HK-2 (cell line): ENCODE results near the gene PNPLA7.
A peak's percentile ranks its signal among the peaks of the same experiment; 100 is the strongest.
"Not testable (repeated sequence)": the region's sequence is repeated elsewhere in the genome, so short reads cannot be mapped to it uniquely, and the experiment has no call there.

Source experiments
- DNase-seq: peaks from one replicate; pipeline ENCODE4 v3.0.0-alpha.2; 2018; ENCODE audit not compliant: unreplicated experiment

Gene PNPLA7

GRCh38 chr9:137515338-137515724, 34.9 kb downstream of the PNPLA7 start:
- no peak for DNase-seq

- DNase-seq = no peak
These were observed 35.4 kb downstream of the PNPLA7 start for GRCh38 chr9:137514691-137515337.

GRCh38 chr9:137513801-137514570, 36.2 kb downstream of the PNPLA7 start:
- DNase-seq = not testable (repeated sequence)

GRCh38 chr9:137513136-137513535, 37.1 kb downstream of the PNPLA7 start:
- DNase-seq = not testable (repeated sequence)

GRCh38 chr9:137511758-137512463, 38.3 kb downstream of the PNPLA7 start:
- DNase-seq = no peak

GRCh38 chr9:137511126-137511525, 39.1 kb downstream of the PNPLA7 start:
- not testable (repeated sequence) for DNase-seq

- no peak for DNase-seq
These were observed 41.0 kb downstream of the PNPLA7 start for GRCh38 chr9:137509198-137509597.

- no peak for DNase-seq
These were observed 43.5 kb downstream of the PNPLA7 start for GRCh38 chr9:137506702-137507171.

- peak; percentile 25 for DNase-seq
These were observed 43.9 kb downstream of the PNPLA7 start for GRCh38 chr9:137506274-137506673.

GRCh38 chr9:137505421-137506140, 44.6 kb downstream of the PNPLA7 start:
- DNase-seq = no peak

GRCh38 chr9:137504432-137504777, 45.8 kb downstream of the PNPLA7 start:
- DNase-seq = no peak

- no peak for DNase-seq
These were observed 47.9 kb downstream of the PNPLA7 start for GRCh38 chr9:137502008-137502911.

- no peak for DNase-seq
These were observed 48.7 kb downstream of the PNPLA7 start for GRCh38 chr9:137501457-137501856.

- DNase-seq = no peak
These were observed 49.4 kb downstream of the PNPLA7 start for GRCh38 chr9:137500666-137501397.

- no peak for DNase-seq
These were observed 50.1 kb downstream of the PNPLA7 start for GRCh38 chr9:137499858-137500661.

- DNase-seq = no peak
These were observed 50.8 kb downstream of the PNPLA7 start for GRCh38 chr9:137499416-137499815.

GRCh38 chr9:137498720-137499150, 51.5 kb downstream of the PNPLA7 start:
- DNase-seq = no peak

GRCh38 chr9:137497921-137498719, 52.1 kb downstream of the PNPLA7 start:
- no peak for DNase-seq
